ENCODE results near the gene RNF166.

GRCh38 chr16:88724855-88725555, 18.8 kb upstream of the RNF166 start:
- TF ChIP-seq CTCF (IDR thresholded peaks at IDR 0.05) (no peak), SMAD3 (CRISPR knock-in tag; IDR thresholded peaks at IDR 0.05; ENCODE audit: borderline replicate concordance) (no peak)

All from WTC11 (cell line).